ENCODE results near the gene ING1.
"Not testable (repeated sequence)": the region's sequence is repeated elsewhere in the genome, so short reads cannot be mapped to it uniquely, and the experiment has no call there.

Gene ING1

DNA sequence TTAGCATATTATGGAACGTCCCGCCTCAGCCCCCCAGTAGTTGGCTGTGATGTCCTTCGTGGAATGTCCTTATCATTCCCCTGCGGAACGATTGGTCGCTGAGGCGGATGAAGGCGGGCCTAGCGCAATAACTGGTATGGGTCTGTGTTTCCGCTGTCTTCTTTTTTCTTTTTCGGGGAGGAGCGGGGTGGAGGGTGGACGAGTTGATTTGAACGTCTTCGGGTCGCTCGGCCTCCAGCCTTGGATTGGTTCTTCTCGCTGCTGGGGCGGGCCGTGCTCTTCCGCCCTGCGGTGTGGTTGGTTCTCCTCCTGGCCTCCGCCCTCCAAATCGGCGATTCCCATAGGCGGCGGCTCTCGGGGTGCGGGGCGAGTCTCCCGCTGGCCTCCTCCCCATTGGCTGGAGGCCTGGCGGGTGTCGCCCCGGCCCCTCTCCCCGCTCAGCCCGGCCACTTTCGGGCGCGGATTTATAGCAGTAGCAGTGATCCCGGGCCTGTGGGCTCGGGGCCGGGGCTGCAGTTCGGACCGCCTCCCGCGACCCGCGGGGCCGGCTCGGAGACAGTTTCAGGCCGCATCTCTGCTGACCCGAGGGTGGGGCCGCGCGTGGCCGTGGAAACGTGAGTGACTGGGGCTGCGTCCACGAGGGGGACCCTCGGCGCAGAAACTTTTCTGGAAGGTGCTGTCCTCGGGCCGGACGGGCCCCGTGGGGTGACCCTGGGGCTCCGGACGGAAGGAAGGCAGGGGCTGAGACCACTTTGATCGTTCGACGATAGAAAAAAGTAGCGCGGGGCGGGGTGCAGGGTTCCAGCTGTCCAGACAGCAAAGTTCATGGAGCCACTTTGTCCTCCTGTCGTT, 2.1 kb downstream of the ING1 start:
- Histone ChIP-seq H3K9me3 (ENCODE audit: control insufficient read depth in 2 of 2, low read length in 2 of 2) (no peaks in the 10 kb centered on the region), H3K36me3 (ENCODE audit: control insufficient read depth in 2 of 2, insufficient read depth in 2 of 2, low read length in 2 of 2) (peaks cover 7 to 13% of the 10 kb centered on the region in 2 donors), H3K9ac (ENCODE audit: low read depth in 1 of 2, low read length in 2 of 2) (peak overlapping the region; percentile 92 to 99), H3K27ac (ENCODE audit: low read depth in 2 of 2, low read length in 2 of 2) (peak overlapping the region; percentile 100), H3K4me1 (ENCODE audit: control insufficient read depth in 2 of 2, insufficient read depth in 2 of 2, low read length in 2 of 2) (peaks cover 17 to 21% of the 10 kb centered on the region in 2 donors), H3K4me3 (ENCODE audit: low read length in 2 of 2) (peak overlapping the region; percentile 95 to 99), H3K27me3 (ENCODE audit: control insufficient read depth in 2 of 2, insufficient read depth in 2 of 2, low read length in 2 of 2) (no peaks in the 10 kb centered on the region)

DNA sequence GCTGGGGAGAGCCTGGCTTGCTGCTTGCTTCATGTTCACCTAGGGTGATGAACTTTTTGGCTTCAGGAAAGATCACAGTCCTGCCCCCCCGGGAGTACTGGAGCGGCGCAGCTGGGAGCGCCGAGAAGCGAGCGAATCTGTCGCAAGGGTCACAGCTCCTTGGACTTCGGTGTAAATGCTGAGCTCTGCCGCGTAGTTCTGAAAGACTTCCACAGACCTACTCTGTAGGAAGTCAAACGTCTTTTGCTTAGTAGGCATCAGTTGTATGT, 2.7 kb downstream of the ING1 start:
- H3K4me1 ChIP-seq (ENCODE audit: control insufficient read depth in 2 of 2, insufficient read depth in 2 of 2, low read length in 2 of 2): peaks cover 15 to 20% of the 10 kb centered on the region in 2 donors
- peak overlapping the region; percentile 87 to 94 for H3K4me3 ChIP-seq (ENCODE audit: low read length in 2 of 2)
- no peaks in the 10 kb centered on the region for H3K27me3 ChIP-seq (ENCODE audit: control insufficient read depth in 2 of 2, insufficient read depth in 2 of 2, low read length in 2 of 2)
- peak overlapping the region; percentile 97 to 98 for H3K27ac ChIP-seq (ENCODE audit: low read depth in 2 of 2, low read length in 2 of 2)
- H3K9ac ChIP-seq (ENCODE audit: low read depth in 1 of 2, low read length in 2 of 2): peak overlapping the region; percentile 92 to 98
- no peaks in the 10 kb centered on the region for H3K9me3 ChIP-seq (ENCODE audit: control insufficient read depth in 2 of 2, low read length in 2 of 2)
- H3K36me3 ChIP-seq (ENCODE audit: control insufficient read depth in 2 of 2, insufficient read depth in 2 of 2, low read length in 2 of 2): peaks cover 7 to 17% of the 10 kb centered on the region in 2 donors

DNA sequence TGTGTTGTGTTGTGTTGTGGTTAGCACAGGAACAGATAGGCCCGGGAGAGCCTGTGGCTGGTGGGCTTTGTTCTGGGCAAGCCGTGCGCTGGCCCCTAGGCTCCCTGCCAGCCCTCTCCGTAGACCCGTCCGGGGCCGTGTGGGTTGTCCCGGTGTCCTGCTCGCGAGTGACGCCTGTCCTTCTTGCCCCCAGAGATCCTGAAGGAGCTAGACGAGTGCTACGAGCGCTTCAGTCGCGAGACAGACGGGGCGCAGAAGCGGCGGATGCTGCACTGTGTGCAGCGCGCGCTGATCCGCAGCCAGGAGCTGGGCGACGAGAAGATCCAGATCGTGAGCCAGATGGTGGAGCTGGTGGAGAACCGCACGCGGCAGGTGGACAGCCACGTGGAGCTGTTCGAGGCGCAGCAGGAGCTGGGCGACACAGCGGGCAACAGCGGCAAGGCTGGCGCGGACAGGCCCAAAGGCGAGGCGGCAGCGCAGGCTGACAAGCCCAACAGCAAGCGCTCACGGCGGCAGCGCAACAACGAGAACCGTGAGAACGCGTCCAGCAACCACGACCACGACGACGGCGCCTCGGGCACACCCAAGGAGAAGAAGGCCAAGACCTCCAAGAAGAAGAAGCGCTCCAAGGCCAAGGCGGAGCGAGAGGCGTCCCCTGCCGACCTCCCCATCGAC, 5.7 kb downstream of the ING1 start:
- Histone ChIP-seq H3K9me3 (ENCODE audit: control insufficient read depth in 2 of 2, low read length in 2 of 2) (no peaks in the 10 kb centered on the region), H3K36me3 (ENCODE audit: control insufficient read depth in 2 of 2, insufficient read depth in 2 of 2, low read length in 2 of 2) (peaks cover 7 to 17% of the 10 kb centered on the region in 2 donors), H3K27me3 (ENCODE audit: control insufficient read depth in 2 of 2, insufficient read depth in 2 of 2, low read length in 2 of 2) (no peaks in the 10 kb centered on the region), H3K9ac (ENCODE audit: low read depth in 1 of 2, low read length in 2 of 2) (no peak overlapping the region), H3K4me1 (ENCODE audit: control insufficient read depth in 2 of 2, insufficient read depth in 2 of 2, low read length in 2 of 2) (peaks cover 11 to 15% of the 10 kb centered on the region in 2 donors), H3K27ac (ENCODE audit: low read depth in 2 of 2, low read length in 2 of 2) (no peak overlapping the region), H3K4me3 (ENCODE audit: low read length in 2 of 2) (no peak overlapping the region)

DNA sequence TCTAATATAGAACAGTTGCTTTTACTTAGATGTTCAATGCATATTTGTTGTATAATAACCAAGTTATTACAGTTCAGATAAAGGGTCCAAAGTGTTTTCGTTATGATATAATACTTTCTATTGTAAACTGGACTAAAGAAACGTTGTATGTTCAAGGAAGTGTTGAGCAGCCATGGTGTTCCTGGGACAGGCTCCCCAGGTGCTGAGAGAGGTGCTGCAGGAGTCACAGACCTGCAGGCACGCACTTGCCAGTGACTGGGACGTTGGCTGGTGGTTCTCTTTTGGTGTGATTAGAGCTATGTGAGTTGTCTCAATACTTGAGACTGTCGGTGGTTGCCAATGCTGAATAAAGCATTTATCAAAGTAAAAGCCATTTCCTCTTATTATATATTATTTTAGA, 9.5 kb downstream of the ING1 start:
- Histone ChIP-seq H3K4me1 (ENCODE audit: control insufficient read depth in 2 of 2, insufficient read depth in 2 of 2, low read length in 2 of 2) (peaks cover 4% of the 10 kb centered on the region in 2 donors), H3K9ac (ENCODE audit: low read depth in 1 of 2, low read length in 2 of 2) (no peak overlapping the region), H3K36me3 (ENCODE audit: control insufficient read depth in 2 of 2, insufficient read depth in 2 of 2, low read length in 2 of 2) (peaks cover 7 to 19% of the 10 kb centered on the region in 2 donors), H3K4me3 (ENCODE audit: low read length in 2 of 2) (no peak overlapping the region), H3K27me3 (ENCODE audit: control insufficient read depth in 2 of 2, insufficient read depth in 2 of 2, low read length in 2 of 2) (no peaks in the 10 kb centered on the region), H3K27ac (ENCODE audit: low read depth in 2 of 2, low read length in 2 of 2) (no peak overlapping the region), H3K9me3 (ENCODE audit: control insufficient read depth in 2 of 2, low read length in 2 of 2) (no peaks in the 10 kb centered on the region)

DNA sequence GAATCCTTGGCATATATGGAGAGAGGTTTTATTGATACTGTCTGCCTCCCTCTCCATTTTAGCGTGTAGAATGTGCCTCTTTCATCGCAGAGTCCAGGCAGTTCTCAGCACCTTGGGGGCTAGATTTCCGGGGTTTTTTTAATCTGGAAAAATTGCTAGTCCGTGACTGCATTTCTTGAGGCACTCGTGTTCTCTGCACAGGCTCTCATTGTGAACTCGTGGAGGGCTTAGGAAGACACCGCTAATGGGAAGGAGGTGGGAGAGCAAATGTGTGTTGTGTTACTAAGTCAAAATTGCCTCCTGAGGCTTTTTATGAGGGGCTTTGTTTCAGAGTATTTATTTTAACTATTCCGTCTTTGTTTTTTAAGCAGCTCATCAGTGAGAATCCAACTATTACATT, 10.1 kb downstream of the ING1 start:
- H3K4me3 ChIP-seq (ENCODE audit: low read length in 2 of 2): no peak overlapping the region
- no peaks in the 10 kb centered on the region for H3K9me3 ChIP-seq (ENCODE audit: control insufficient read depth in 2 of 2, low read length in 2 of 2)
- no peaks in the 10 kb centered on the region for H3K4me1 ChIP-seq (ENCODE audit: control insufficient read depth in 2 of 2, insufficient read depth in 2 of 2, low read length in 2 of 2)
- no peak overlapping the region for H3K27ac ChIP-seq (ENCODE audit: low read depth in 2 of 2, low read length in 2 of 2)
- peaks cover 7 to 19% of the 10 kb centered on the region in 2 donors for H3K36me3 ChIP-seq (ENCODE audit: control insufficient read depth in 2 of 2, insufficient read depth in 2 of 2, low read length in 2 of 2)
- H3K27me3 ChIP-seq (ENCODE audit: control insufficient read depth in 2 of 2, insufficient read depth in 2 of 2, low read length in 2 of 2): no peaks in the 10 kb centered on the region
- no peak overlapping the region for H3K9ac ChIP-seq (ENCODE audit: low read depth in 1 of 2, low read length in 2 of 2)

DNA sequence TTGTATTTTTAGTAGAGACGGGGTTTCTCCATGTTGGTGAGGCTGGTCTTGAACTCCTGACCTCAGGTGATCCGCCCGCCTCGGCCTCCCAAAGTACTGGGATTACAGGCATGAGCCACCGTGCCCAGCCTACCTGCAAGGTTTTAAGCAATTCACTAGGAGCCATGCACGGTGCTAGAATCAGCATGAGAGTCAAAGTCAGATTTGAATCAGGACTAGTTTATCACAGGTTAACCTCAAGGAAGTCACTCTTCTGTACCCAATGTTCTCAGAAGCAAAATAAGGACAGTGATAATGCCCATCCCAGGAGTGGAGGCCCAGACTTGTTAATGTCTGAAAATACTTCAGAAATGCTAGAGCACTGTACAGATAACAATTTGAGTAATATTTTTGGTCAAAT, 12.7 kb downstream of the ING1 start:
- H3K27me3 ChIP-seq (ENCODE audit: control insufficient read depth in 2 of 2, insufficient read depth in 2 of 2, low read length in 2 of 2); H3K4me1 ChIP-seq (ENCODE audit: control insufficient read depth in 2 of 2, insufficient read depth in 2 of 2, low read length in 2 of 2); H3K9me3 ChIP-seq (ENCODE audit: control insufficient read depth in 2 of 2, low read length in 2 of 2); H3K27ac ChIP-seq (ENCODE audit: low read depth in 2 of 2, low read length in 2 of 2); H3K4me3 ChIP-seq (ENCODE audit: low read length in 2 of 2); H3K36me3 ChIP-seq (ENCODE audit: control insufficient read depth in 2 of 2, insufficient read depth in 2 of 2, low read length in 2 of 2); H3K9ac ChIP-seq (ENCODE audit: low read depth in 1 of 2, low read length in 2 of 2): not testable (repeated sequence)

DNA sequence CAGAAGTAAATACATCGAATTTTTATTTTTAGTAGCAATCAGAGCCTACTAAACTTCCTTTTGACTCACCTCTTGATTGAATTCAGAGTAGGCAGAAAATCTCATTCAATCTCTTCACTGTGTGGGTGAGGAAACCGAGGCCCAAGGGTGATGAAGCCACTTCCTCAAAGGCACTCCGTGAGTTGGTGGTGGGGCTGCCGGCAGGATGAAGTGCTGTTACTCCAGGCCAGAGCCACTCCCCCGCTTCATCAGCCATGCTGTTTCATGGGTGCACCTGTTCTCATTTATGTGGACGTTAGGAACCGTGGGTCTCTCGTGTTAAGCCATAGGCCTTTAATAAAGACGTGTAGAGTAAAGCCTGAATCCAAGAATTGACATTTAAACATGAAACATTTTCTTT, 13.2 kb downstream of the ING1 start:
- Histone ChIP-seq H3K27me3 (ENCODE audit: control insufficient read depth in 2 of 2, insufficient read depth in 2 of 2, low read length in 2 of 2) (no peaks in the 10 kb centered on the region), H3K4me3 (ENCODE audit: low read length in 2 of 2) (no peak overlapping the region), H3K9ac (ENCODE audit: low read depth in 1 of 2, low read length in 2 of 2) (no peak overlapping the region), H3K27ac (ENCODE audit: low read depth in 2 of 2, low read length in 2 of 2) (no peak overlapping the region), H3K9me3 (ENCODE audit: control insufficient read depth in 2 of 2, low read length in 2 of 2) (no peaks in the 10 kb centered on the region), H3K36me3 (ENCODE audit: control insufficient read depth in 2 of 2, insufficient read depth in 2 of 2, low read length in 2 of 2) (peaks cover 0 to 2% of the 10 kb centered on the region in 2 donors), H3K4me1 (ENCODE audit: control insufficient read depth in 2 of 2, insufficient read depth in 2 of 2, low read length in 2 of 2) (no peaks in the 10 kb centered on the region)

DNA sequence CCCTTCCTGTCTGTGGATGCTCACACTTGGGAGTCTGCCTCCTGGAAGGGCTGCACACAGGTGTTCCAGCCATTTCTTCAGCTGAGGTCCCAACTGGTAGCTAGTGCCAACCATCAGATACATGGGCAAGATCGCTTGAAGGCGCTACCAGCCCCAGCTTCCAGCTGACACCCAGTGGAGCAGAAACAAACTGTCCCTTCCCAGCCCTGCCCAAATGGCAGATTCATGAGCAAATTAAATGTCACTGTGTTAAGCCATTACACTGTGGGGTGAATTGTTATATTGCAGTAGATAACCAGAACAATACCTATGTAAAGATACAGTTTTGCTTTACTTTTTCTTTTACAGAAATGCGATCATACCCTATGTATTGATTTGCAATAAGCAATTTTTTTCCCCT, 17.6 kb downstream of the ING1 start:
- no peaks in the 10 kb centered on the region for H3K27me3 ChIP-seq (ENCODE audit: control insufficient read depth in 2 of 2, insufficient read depth in 2 of 2, low read length in 2 of 2)
- H3K4me3 ChIP-seq (ENCODE audit: low read length in 2 of 2): no peak overlapping the region
- H3K36me3 ChIP-seq (ENCODE audit: control insufficient read depth in 2 of 2, insufficient read depth in 2 of 2, low read length in 2 of 2): no peaks in the 10 kb centered on the region
- no peaks in the 10 kb centered on the region for H3K4me1 ChIP-seq (ENCODE audit: control insufficient read depth in 2 of 2, insufficient read depth in 2 of 2, low read length in 2 of 2)
- no peak overlapping the region for H3K9ac ChIP-seq (ENCODE audit: low read depth in 1 of 2, low read length in 2 of 2)
- H3K27ac ChIP-seq (ENCODE audit: low read depth in 2 of 2, low read length in 2 of 2): no peak overlapping the region
- no peaks in the 10 kb centered on the region for H3K9me3 ChIP-seq (ENCODE audit: control insufficient read depth in 2 of 2, low read length in 2 of 2)

DNA sequence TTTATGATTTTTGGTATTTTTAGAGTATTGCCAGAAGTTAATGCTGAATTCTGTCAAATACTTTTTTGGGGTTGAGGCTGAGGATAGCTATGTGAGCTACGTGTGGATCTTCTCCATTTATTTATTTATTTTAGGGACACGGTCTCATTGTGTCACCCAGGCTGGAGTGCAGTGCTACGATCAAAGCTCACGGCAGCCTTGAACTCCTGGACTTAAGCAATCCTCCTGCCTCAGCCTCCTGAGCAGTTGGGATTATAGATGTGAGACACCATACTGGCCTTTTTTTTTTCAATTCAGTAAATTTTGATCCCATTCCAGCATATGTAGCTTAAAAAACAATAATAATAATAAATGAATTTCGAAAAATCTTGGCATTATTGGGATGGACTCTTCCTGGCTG, 21.1 kb downstream of the ING1 start:
- Histone ChIP-seq H3K4me3 (ENCODE audit: low read length in 2 of 2) (no peak overlapping the region), H3K9me3 (ENCODE audit: control insufficient read depth in 2 of 2, low read length in 2 of 2) (no peaks in the 10 kb centered on the region), H3K9ac (ENCODE audit: low read depth in 1 of 2, low read length in 2 of 2) (no peak overlapping the region), H3K27me3 (ENCODE audit: control insufficient read depth in 2 of 2, insufficient read depth in 2 of 2, low read length in 2 of 2) (no peaks in the 10 kb centered on the region), H3K36me3 (ENCODE audit: control insufficient read depth in 2 of 2, insufficient read depth in 2 of 2, low read length in 2 of 2) (no peaks in the 10 kb centered on the region), H3K4me1 (ENCODE audit: control insufficient read depth in 2 of 2, insufficient read depth in 2 of 2, low read length in 2 of 2) (no peaks in the 10 kb centered on the region), H3K27ac (ENCODE audit: low read depth in 2 of 2, low read length in 2 of 2) (no peak overlapping the region)

DNA sequence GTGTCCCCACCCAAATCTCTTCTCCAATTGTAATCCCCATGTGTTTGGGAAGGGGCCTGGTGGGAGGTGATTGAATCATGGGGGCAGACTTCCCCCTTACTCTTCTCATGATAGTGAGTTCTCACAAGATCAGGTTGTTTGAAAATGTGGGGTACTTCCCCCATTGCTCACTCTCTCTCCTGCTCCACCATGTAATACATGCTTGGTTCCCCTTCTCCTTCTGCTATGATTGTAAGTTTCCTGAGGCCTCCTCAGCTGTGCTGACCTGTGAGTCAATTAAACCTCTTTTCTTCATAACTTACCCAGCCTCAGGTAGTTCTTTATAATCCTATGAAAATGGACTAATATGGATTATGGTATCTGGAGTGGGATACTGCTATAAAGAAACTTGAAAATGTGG, 24.1 kb downstream of the ING1 start:
- no peaks in the 10 kb centered on the region for H3K9me3 ChIP-seq (ENCODE audit: control insufficient read depth in 2 of 2, low read length in 2 of 2)
- no peaks in the 10 kb centered on the region for H3K27me3 ChIP-seq (ENCODE audit: control insufficient read depth in 2 of 2, insufficient read depth in 2 of 2, low read length in 2 of 2)

More for the DNA sequence above, 24.1 kb downstream of the ING1 start:
- H3K9ac ChIP-seq (ENCODE audit: low read depth in 1 of 2, low read length in 2 of 2): no peak overlapping the region
- no peaks in the 10 kb centered on the region for H3K4me1 ChIP-seq (ENCODE audit: control insufficient read depth in 2 of 2, insufficient read depth in 2 of 2, low read length in 2 of 2)
- no peak overlapping the region for H3K27ac ChIP-seq (ENCODE audit: low read depth in 2 of 2, low read length in 2 of 2)
- no peaks in the 10 kb centered on the region for H3K36me3 ChIP-seq (ENCODE audit: control insufficient read depth in 2 of 2, insufficient read depth in 2 of 2, low read length in 2 of 2)
- no peak overlapping the region for H3K4me3 ChIP-seq (ENCODE audit: low read length in 2 of 2)

Measured in mucosa of rectum (tissue), 2 donors.